Loucy (cell line): ENCODE data around the gene GNAS-AS1.

Source experiments
- H2AFZ ChIP-seq: fragments of 200-600 bp; sonication (generic); 2 replicates; pipeline ENCODE4 v1.6.0; 2016; ENCODE audit warnings: antibody characterized with exemption, mild to moderate bottlenecking, low read length, moderate library complexity
- H3F3A ChIP-seq: fragments of 200-600 bp; 2 replicates; pipeline ENCODE4 v1.6.0; 2016; ENCODE audit warnings: antibody characterized with exemption, low read depth, mild to moderate bottlenecking
- H3K27me3 ChIP-seq: fragments of 200-600 bp; sonication (generic); 2 replicates; pipeline ENCODE4 v1.6.1; 2014; ENCODE audit warnings: low read length, mild to moderate bottlenecking; ENCODE audit not compliant: insufficient read depth, poor library complexity, severe bottlenecking
- H3K36me3 ChIP-seq: fragments of 200-600 bp; sonication (generic); 2 replicates; pipeline ENCODE4 v1.6.1; 2016; ENCODE audit warnings: low read length; ENCODE audit not compliant: insufficient read depth
- H3K4me1 ChIP-seq: fragments of 200-600 bp; sonication (generic); 2 replicates; pipeline ENCODE4 v1.5.1; 2014; ENCODE audit warnings: low read length, mild to moderate bottlenecking; ENCODE audit not compliant: insufficient read depth, poor library complexity, severe bottlenecking
- H3K4me2 ChIP-seq: fragments of 200-600 bp; sonication (generic); 2 replicates; pipeline ENCODE4 v1.6.0; 2014; ENCODE audit warnings: antibody characterized with exemption, low read length, low read depth, mild to moderate bottlenecking; ENCODE audit not compliant: poor library complexity, severe bottlenecking
- H3K4me3 ChIP-seq: fragments of 200-600 bp; sonication (generic); 2 replicates; pipeline ENCODE4 v1.5.1; 2014; ENCODE audit warnings: low read length, mild to moderate bottlenecking, mixed read lengths; ENCODE audit not compliant: poor library complexity, severe bottlenecking
- H3K79me2 ChIP-seq: fragments of 200-600 bp; sonication (generic); 2 replicates; pipeline ENCODE4 v1.6.1; 2014; ENCODE audit warnings: low read length; ENCODE audit not compliant: insufficient read depth
- H3K9ac ChIP-seq: fragments of 200-600 bp; sonication (generic); 2 replicates; pipeline ENCODE4 v1.6.0; 2014; ENCODE audit warnings: mild to moderate bottlenecking, low read depth, low read length, moderate library complexity; ENCODE audit not compliant: poor library complexity, severe bottlenecking
- H3K9me2 ChIP-seq: fragments of 200-600 bp; sonication (generic); replicated peaks from 2 replicates; pipeline ENCODE4 v1.6.1; 2016; ENCODE audit warnings: low read depth, low read length, mixed read lengths
- H3K9me3 ChIP-seq: fragments of 200-600 bp; sonication (generic); 2 replicates; pipeline ENCODE4 v1.6.1; 2014; ENCODE audit warnings: mild to moderate bottlenecking, antibody characterized with exemption, low read length, low read depth; ENCODE audit not compliant: insufficient read depth
- H4K20me1 ChIP-seq: fragments of 200-600 bp; sonication (generic); 2 replicates; pipeline ENCODE4 v1.6.0; 2014; ENCODE audit warnings: antibody characterized with exemption, low read length, mild to moderate bottlenecking; ENCODE audit not compliant: insufficient read depth, poor library complexity, severe bottlenecking
- CTCF ChIP-seq: fragments of 200-600 bp; sonication (generic); conservative IDR thresholded peaks from 2 replicates; pipeline ENCODE4 v1.5.1; 2014; ENCODE audit warnings: mild to moderate bottlenecking, antibody characterized with exemption, low read length
- EZH2phosphoT487 ChIP-seq: fragments of 200-600 bp; IDR thresholded peaks from 2 replicates; pipeline ENCODE4 v1.6.1; 2018; ENCODE audit warnings: antibody characterized with exemption, mild to moderate bottlenecking, moderate library complexity, borderline replicate concordance

GNAS-AS1 gene

DNA sequence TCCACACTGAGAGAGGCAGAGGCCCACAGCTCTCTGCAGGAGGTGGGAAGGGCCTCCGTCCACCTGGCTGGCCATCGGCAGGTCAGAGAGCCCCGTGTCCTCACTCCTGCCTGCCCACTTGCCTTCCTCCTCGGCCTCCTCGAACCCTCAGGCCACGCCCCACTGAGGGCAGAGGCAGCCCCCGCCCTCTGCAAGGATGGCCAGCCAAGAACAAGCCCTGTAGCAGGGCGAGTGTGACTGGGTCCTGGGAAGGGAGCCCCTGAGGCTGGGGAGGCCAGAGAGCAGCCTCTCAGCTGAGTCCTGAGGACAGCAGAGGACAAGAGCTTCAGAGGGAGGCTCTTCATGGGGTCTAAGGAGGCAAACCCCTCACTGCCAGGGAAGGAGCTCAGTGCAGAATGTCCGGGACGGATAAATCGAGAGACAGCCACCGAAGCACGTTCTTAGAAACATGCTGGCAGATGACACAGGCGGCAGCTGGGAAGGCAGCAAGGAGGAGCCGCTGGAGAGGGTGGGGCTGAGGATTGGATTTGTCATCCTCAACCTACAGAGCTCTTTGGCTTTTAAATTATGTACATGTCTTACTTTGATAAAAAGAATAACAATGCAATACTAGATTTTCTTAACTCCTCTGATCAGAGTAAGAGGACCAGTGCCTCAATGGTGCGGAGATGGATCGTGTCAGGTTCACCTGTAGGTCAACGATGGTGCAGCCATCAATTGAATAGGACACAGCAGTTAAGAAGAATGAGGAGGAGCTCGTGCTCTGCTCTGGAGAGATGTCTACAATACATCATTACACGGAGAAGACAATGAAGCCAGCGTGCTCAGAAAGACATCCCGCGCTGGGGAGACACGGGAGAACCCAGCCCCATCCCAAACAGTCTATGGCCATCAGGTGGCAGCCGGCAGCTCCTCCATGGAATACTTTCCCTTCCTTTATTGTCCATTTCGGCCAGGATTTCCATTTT is 53.0 kb downstream of the GNAS-AS1 start:
- Histone ChIP-seq H3K36me3 (no peaks in the 10 kb centered on the region), H4K20me1 (no peaks in the 10 kb centered on the region), H3K4me3 (no peak overlapping the region), H3K9me3 (no peaks in the 10 kb centered on the region), H3F3A (no peaks in the 10 kb centered on the region), H3K9me2 (no peaks in the 10 kb centered on the region), H3K27me3 (peaks cover 4% of the 10 kb centered on the region), H3K4me2 (no peak overlapping the region), H3K4me1 (no peaks in the 10 kb centered on the region), H3K9ac (no peak overlapping the region), H3K79me2 (no peaks in the 10 kb centered on the region), H2AFZ (no peak overlapping the region)
- TF ChIP-seq EZH2phosphoT487 (no peak), CTCF (no peak)

DNA sequence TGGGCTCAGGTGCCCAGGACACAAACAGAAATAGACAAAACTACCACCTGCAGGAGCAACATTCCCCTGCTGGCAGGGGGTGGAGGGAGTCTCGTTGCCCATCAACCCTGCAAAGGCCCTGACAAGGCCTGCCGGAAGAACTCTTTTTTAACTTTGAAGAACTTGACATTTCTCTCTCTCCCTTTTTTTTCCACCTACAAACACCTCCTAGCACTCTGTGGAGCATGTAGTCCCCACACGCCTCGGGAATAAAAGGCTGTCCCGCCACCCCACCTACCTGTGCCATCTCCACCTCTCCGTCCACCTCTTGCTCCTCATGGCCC is 54.8 kb downstream of the GNAS-AS1 start:
- Histone ChIP-seq H3K9me2 (no peaks in the 10 kb centered on the region), H3K79me2 (no peaks in the 10 kb centered on the region), H3K4me1 (peaks cover 11% of the 10 kb centered on the region), H2AFZ (no peak overlapping the region), H4K20me1 (no peaks in the 10 kb centered on the region), H3K9me3 (no peaks in the 10 kb centered on the region), H3K36me3 (no peaks in the 10 kb centered on the region), H3K4me2 (no peak overlapping the region), H3F3A (no peaks in the 10 kb centered on the region; the same call in 1 of the 2 replicates), H3K27me3 (peaks cover 4% of the 10 kb centered on the region), H3K9ac (no peak overlapping the region), H3K4me3 (no peak overlapping the region)
- TF ChIP-seq CTCF = no peak
- no peak for TF ChIP-seq EZH2phosphoT487

GRCh38 chr20:58795181-58795922 is 55.4 kb downstream of the GNAS-AS1 start:
- no peaks in the 10 kb centered on the region; the same call in 1 of the 2 replicates for H3F3A ChIP-seq
- no peaks in the 10 kb centered on the region for H4K20me1 ChIP-seq
- TF ChIP-seq EZH2phosphoT487 = no peak
- no peak for TF ChIP-seq CTCF
- H3K4me1 ChIP-seq = peaks cover 16% of the 10 kb centered on the region
- H3K4me2 ChIP-seq = no peak overlapping the region
- H3K9me2 ChIP-seq = no peaks in the 10 kb centered on the region
- H3K4me3 ChIP-seq = no peak overlapping the region
- H3K9ac ChIP-seq = no peak overlapping the region
- H3K9me3 ChIP-seq = no peaks in the 10 kb centered on the region
- no peaks in the 10 kb centered on the region for H3K79me2 ChIP-seq
- no peak overlapping the region for H2AFZ ChIP-seq
- H3K36me3 ChIP-seq = no peaks in the 10 kb centered on the region
- H3K27me3 ChIP-seq = peaks cover 4% of the 10 kb centered on the region
